Endothelial cell of umbilical vein (primary cell): ENCODE results near the gene BMP2K.

Experiments used
- EZH2 ChIP-seq: IDR thresholded peaks from 2 replicates; pipeline ENCODE4 v1.6.1; 2012; ENCODE audit warnings: borderline replicate concordance, low read depth, mild to moderate bottlenecking, moderate library complexity, low read length, inconsistent platforms; ENCODE audit not compliant: severe bottlenecking
- TF ChIP-seq, protein P1 (sequence below), 2 donors: IDR thresholded peaks; 1 replicate in 1 of 2; 2 replicates in 1 of 2; pipeline ENCODE4 v1.5.1; 2011; ENCODE audit warnings: low read length in 2 of 2, mild to moderate bottlenecking in 2 of 2, moderate library complexity in 2 of 2, control low read depth in 1 of 2, inconsistent platforms in 1 of 2, low read depth in 1 of 2; ENCODE audit not compliant: insufficient read depth in 1 of 2; ENCODE audit errors: extremely low read depth in 1 of 2

DNA sequence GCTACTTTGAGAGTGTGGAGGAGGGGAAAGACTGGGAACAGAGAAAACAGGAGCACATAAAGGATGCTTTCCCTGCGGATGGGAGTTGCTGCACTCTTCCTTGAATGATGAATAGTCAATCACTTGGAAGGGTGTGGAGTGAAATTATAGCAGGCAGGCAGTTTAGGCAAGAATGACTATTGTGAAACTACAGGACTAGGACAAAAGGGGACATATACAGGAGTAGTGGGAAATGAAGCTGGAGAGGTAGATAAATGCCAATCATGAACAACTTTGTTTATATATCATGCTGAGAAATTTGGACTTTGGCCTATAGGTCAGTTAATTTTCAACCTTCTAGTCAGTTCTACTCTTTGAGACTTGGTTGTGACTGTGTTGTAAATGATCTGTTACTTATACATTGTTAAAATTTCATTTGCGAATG lies 86.2 kb downstream of the BMP2K start:
- TF ChIP-seq, protein P1, sequence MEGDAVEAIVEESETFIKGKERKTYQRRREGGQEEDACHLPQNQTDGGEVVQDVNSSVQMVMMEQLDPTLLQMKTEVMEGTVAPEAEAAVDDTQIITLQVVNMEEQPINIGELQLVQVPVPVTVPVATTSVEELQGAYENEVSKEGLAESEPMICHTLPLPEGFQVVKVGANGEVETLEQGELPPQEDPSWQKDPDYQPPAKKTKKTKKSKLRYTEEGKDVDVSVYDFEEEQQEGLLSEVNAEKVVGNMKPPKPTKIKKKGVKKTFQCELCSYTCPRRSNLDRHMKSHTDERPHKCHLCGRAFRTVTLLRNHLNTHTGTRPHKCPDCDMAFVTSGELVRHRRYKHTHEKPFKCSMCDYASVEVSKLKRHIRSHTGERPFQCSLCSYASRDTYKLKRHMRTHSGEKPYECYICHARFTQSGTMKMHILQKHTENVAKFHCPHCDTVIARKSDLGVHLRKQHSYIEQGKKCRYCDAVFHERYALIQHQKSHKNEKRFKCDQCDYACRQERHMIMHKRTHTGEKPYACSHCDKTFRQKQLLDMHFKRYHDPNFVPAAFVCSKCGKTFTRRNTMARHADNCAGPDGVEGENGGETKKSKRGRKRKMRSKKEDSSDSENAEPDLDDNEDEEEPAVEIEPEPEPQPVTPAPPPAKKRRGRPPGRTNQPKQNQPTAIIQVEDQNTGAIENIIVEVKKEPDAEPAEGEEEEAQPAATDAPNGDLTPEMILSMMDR (IDR thresholded peaks at IDR 0.05; ENCODE audit: extremely low read depth in 1 of 2, insufficient read depth in 1 of 2, low read depth in 1 of 2, low read length in 2 of 2), result no peak
- no peak for TF ChIP-seq EZH2
